HepG2 (cell line): ENCODE data around the gene RNU4-1. TPM values are rescaled to one million over a fixed set of nuclear protein-coding genes. Genes with fewer than 3 reads are reported as not detected.

ENCODE experiments used
- CBX5 ChIP-seq: sonication (generic); formaldehyde crosslinking; IDR thresholded peaks from 2 replicates; pipeline ENCODE4 v1.4.0; 2020; ENCODE audit warnings: missing genetic modification reagents, borderline replicate concordance
- DPF2 ChIP-seq: sonication (generic); formaldehyde crosslinking; IDR thresholded peaks from 2 replicates; pipeline ENCODE4 v1.4.0; 2020; ENCODE audit warnings: mild to moderate bottlenecking, low read depth, missing genetic modification reagents, borderline replicate concordance
- FOXO1 ChIP-seq: sonication (generic); formaldehyde crosslinking; IDR thresholded peaks from 2 replicates; pipeline ENCODE4 v1.4.0; 2020; ENCODE audit warnings: missing genetic modification reagents
- HES4 ChIP-seq: sonication (generic); formaldehyde crosslinking; IDR thresholded peaks from 2 replicates; pipeline ENCODE4 v1.9.0; 2021; ENCODE audit warnings: mild to moderate bottlenecking, missing genetic modification reagents, borderline replicate concordance
- HIVEP1 ChIP-seq: sonication (generic); formaldehyde crosslinking; IDR thresholded peaks from 2 replicates; pipeline ENCODE4 v1.4.0; 2020; ENCODE audit warnings: mild to moderate bottlenecking, missing genetic modification reagents
- MTA1 ChIP-seq: sonication (generic); formaldehyde crosslinking; IDR thresholded peaks from 2 replicates; pipeline ENCODE4 v1.4.0; 2020; ENCODE audit warnings: missing genetic modification reagents, mild to moderate bottlenecking, borderline replicate concordance
- NR2F6 ChIP-seq, 2 experiments: IDR thresholded peaks; 2 replicates each; pipeline ENCODE4 v1.6.1; 2016; ENCODE audit warnings: antibody characterized with exemption in 1 of 2, mild to moderate bottlenecking in 1 of 2
- ONECUT2 ChIP-seq: sonication (generic); formaldehyde crosslinking; IDR thresholded peaks from 2 replicates; pipeline ENCODE4 v1.4.0; 2020; ENCODE audit warnings: missing genetic modification reagents
- PATZ1 ChIP-seq: sonication (generic); formaldehyde crosslinking; IDR thresholded peaks from 2 replicates; pipeline ENCODE4 v1.4.0; 2020; ENCODE audit warnings: missing genetic modification reagents
- PAXIP1 ChIP-seq: sonication (generic); formaldehyde crosslinking; conservative IDR thresholded peaks from 2 replicates; pipeline ENCODE4 v1.4.0; 2020; ENCODE audit warnings: mild to moderate bottlenecking, missing genetic modification reagents, moderate library complexity
- RARA ChIP-seq: IDR thresholded peaks from 2 replicates; pipeline ENCODE4 v1.6.1; 2016; ENCODE audit warnings: missing genetic modification reagents, missing compliant biosample characterization
- TBX2 ChIP-seq: sonication (generic); formaldehyde crosslinking; IDR thresholded peaks from 2 replicates; pipeline ENCODE4 v1.5.0; 2020; ENCODE audit warnings: missing genetic modification reagents, mild to moderate bottlenecking, borderline replicate concordance
- ZFY ChIP-seq: sonication (generic); formaldehyde crosslinking; IDR thresholded peaks from 2 replicates; pipeline ENCODE4 v1.4.0; 2020; ENCODE audit warnings: missing genetic modification reagents
- ZNF737 ChIP-seq: sonication (generic); formaldehyde crosslinking; IDR thresholded peaks from 2 replicates; pipeline ENCODE4 v1.5.0; 2020; ENCODE audit warnings: missing genetic modification reagents, mild to moderate bottlenecking, borderline replicate concordance
- polyA plus RNA-seq, 8 experiments: library from polyadenylated mRNA; depleted of rRNA in 3 of 8; stranded (reverse) in 7 of 8; unstranded in 1 of 8; fragments of >200 nt; fragmentation: Illumina TruSeq in 4 of 8; extraction: Trizol in 4 of 8; gene quantifications; 2 replicates each; pipeline versions ENCODE4 v1.2.1 to v1.2.3, GENCODE V29; 2011 to 2016; ENCODE audit warnings: low read depth in 4 of 8, missing spikeins in 1 of 8, mixed read lengths in 1 of 8; ENCODE audit not compliant: insufficient read depth in 1 of 8
- total RNA-seq, 5 experiments: library from RNA; depleted of rRNA; stranded (reverse); fragments of >200 nt; fragmentation: Illumina TruSeq; extraction: Trizol; gene quantifications; 2 replicates each; pipeline ENCODE4 v1.2.3, GENCODE V29; 2016; ENCODE audit warnings: low read depth in 1 of 5
- TF ChIP-seq, protein P1 (sequence below): sonication (generic); formaldehyde crosslinking; conservative IDR thresholded peaks from 2 replicates; pipeline ENCODE4 v1.8.0; 2022; ENCODE audit warnings: missing genetic modification reagents
- TF ChIP-seq, protein P2 (sequence below): sonication (generic); formaldehyde crosslinking; IDR thresholded peaks from 2 replicates; pipeline ENCODE4 v1.8.1; 2022; ENCODE audit warnings: mild to moderate bottlenecking, missing genetic modification reagents
- TF ChIP-seq, protein P3 (sequence below): sonication (generic); formaldehyde crosslinking; conservative IDR thresholded peaks from 2 replicates; pipeline ENCODE4 v1.8.0; 2022; ENCODE audit warnings: mild to moderate bottlenecking, moderate library complexity, missing genetic modification reagents

Gene RNU4-1
- total and polyA plus RNA-seq, 2 of the 13 experiments (the other 11 are each of a cell fraction or from before 2014, with no cell fraction given): 7,407 TPM; not detected in 1

DNA sequence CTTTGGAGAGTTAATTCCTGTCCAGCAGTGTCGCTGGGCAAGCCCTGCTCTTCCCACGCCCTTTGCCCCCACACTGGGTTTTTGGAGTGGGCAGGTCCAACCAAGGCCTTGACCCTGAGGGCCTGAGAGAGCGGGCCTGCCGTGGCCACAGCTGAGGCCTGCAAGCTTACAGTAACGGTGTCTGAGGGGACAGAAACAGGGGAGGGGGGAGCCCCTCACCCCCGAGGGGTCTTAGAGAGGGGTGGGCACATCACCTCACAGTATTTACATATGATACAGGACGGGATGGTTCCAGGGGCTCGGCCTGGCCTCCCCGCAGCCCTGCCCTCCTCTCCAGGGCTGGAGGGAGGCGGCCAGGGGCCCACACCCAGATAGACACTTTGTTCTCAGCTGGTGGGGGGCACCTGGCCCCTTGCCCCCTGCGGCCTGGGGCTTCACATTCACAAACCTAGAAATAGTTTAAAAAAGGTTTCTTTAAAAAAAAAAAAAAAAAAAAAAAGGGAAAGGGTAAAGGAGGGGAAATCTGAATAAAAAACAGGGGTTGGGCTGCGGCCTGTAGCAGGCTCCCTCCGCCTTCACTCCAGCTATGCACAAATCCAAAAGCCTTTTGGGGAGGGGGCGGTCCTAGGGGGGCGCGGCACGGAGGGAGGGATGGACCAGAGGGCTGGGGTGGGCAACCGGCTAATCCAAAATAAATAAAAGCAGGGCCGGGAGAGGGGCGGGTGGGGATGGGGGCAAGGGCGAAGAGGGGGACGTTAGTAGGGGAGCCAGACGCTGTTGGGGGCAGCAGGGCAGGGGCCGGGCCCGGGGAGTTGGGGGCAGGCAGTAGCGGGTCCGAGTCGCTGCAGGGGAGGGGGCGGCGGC is 49.4 kb upstream of the RNU4-1 start (continued):
- TF ChIP-seq, protein P1, sequence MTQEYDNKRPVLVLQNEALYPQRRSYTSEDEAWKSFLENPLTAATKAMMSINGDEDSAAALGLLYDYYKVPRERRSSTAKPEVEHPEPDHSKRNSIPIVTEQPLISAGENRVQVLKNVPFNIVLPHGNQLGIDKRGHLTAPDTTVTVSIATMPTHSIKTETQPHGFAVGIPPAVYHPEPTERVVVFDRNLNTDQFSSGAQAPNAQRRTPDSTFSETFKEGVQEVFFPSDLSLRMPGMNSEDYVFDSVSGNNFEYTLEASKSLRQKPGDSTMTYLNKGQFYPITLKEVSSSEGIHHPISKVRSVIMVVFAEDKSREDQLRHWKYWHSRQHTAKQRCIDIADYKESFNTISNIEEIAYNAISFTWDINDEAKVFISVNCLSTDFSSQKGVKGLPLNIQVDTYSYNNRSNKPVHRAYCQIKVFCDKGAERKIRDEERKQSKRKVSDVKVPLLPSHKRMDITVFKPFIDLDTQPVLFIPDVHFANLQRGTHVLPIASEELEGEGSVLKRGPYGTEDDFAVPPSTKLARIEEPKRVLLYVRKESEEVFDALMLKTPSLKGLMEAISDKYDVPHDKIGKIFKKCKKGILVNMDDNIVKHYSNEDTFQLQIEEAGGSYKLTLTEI (CRISPR knock-in tag): no peak
- peak; percentile 38 for TF ChIP-seq PAXIP1 (CRISPR knock-in tag)
- TF ChIP-seq, protein P2, sequence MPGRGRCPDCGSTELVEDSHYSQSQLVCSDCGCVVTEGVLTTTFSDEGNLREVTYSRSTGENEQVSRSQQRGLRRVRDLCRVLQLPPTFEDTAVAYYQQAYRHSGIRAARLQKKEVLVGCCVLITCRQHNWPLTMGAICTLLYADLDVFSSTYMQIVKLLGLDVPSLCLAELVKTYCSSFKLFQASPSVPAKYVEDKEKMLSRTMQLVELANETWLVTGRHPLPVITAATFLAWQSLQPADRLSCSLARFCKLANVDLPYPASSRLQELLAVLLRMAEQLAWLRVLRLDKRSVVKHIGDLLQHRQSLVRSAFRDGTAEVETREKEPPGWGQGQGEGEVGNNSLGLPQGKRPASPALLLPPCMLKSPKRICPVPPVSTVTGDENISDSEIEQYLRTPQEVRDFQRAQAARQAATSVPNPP (CRISPR knock-in tag): no peak
- TF ChIP-seq ONECUT2 (CRISPR knock-in tag): no peak
- TF ChIP-seq ZNF737 (CRISPR knock-in tag): no peak
- no peak for TF ChIP-seq CBX5 (CRISPR knock-in tag)
- peak; percentile 34; the same call in 1 of the 2 replicates for TF ChIP-seq MTA1
- peak; percentile 88 for TF ChIP-seq NR2F6 (IDR thresholded peaks at IDR 0.05)
- peak; percentile 90 for TF ChIP-seq NR2F6 (CRISPR knock-in tag; IDR thresholded peaks at IDR 0.05)
- no peak for TF ChIP-seq HIVEP1 (CRISPR knock-in tag)
- no peak for TF ChIP-seq FOXO1 (CRISPR knock-in tag)
- TF ChIP-seq ZFY (CRISPR knock-in tag): peak; percentile 50; the same call in 1 of the 2 replicates
- TF ChIP-seq, protein P3, sequence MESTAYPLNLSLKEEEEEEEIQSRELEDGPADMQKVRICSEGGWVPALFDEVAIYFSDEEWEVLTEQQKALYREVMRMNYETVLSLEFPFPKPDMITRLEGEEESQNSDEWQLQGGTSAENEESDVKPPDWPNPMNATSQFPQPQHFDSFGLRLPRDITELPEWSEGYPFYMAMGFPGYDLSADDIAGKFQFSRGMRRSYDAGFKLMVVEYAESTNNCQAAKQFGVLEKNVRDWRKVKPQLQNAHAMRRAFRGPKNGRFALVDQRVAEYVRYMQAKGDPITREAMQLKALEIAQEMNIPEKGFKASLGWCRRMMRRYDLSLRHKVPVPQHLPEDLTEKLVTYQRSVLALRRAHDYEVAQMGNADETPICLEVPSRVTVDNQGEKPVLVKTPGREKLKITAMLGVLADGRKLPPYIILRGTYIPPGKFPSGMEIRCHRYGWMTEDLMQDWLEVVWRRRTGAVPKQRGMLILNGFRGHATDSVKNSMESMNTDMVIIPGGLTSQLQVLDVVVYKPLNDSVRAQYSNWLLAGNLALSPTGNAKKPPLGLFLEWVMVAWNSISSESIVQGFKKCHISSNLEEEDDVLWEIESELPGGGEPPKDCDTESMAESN: no peak
- TF ChIP-seq DPF2: no peak
- peak; percentile 70 for TF ChIP-seq RARA
- TF ChIP-seq TBX2 (CRISPR knock-in tag): peak; percentile 26; the same call in 1 of the 2 replicates
- peak; percentile 31; the same call in 1 of the 2 replicates for TF ChIP-seq PATZ1 (CRISPR knock-in tag)
- TF ChIP-seq HES4: no peak
